Measurements from ENCODE around the gene DYNLT2.

Gene DYNLT2, protein sequence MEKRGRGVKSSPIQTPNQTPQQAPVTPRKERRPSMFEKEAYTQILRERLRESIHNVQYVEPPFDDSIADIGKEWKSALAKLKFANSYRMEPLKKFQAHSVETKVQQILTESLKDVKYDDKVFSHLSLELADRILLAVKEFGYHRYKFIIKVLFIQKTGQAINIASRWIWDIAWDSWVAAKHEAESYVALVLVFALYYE

GRCh38 chr6:169751242-169752073 lies at the start of gene DYNLT2, which contains the start of gene ERMARD:
Gene DYNLT2, minus strand, starts transcription at chr6:169751572. Its CDS starts 114 bp downstream, at chr6:169751458.
Gene ERMARD, plus strand, starts transcription at chr6:169751622. Its CDS starts 36 bp downstream, at chr6:169751658.
- DNase-seq = peak; percentile 85 to 90

DNA sequence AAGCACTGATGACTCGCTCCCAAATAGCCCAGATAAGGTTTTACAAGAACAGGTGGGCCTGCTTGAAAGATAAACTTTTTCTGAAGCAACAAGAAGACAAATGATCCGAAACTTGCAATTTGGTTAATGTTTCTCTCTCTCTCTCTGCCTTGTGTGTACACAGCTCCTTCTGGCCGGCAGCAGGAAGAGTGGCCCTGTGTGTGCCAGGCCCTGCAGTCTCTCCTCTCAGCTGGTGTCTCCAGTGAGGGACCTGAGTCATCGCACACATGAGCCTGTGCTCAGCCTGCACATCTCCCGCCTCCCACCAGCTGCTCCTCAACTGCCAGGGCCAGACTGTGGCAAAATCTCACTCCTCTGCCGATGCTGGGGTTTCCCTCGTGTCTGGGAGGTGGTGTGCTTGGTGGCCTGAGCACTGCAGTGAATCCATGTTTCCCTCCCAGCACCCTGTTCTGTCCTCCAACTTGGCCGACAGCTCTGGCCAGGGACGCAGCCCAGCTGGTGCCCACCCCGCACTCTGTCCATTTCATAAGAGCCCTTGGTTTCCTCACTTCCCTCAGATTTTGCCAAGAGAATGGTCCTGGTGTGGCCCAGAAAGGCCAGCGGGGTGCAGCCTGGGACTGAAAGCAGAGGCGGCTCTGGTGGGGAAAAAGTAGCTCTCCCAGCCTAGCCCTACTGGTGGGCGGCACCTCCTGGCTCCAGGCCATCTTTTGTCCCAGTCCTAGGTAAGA lies 49.5 kb upstream of the DYNLT2 start:
- DNase-seq = no peak

- no peak for DNase-seq
Observed at GRCh38 chr6:169800116-169800667, 48.8 kb upstream of the DYNLT2 start.

GRCh38 chr6:169799474-169799926 lies 48.1 kb upstream of the DYNLT2 start:
- DNase-seq = no peak

DNA sequence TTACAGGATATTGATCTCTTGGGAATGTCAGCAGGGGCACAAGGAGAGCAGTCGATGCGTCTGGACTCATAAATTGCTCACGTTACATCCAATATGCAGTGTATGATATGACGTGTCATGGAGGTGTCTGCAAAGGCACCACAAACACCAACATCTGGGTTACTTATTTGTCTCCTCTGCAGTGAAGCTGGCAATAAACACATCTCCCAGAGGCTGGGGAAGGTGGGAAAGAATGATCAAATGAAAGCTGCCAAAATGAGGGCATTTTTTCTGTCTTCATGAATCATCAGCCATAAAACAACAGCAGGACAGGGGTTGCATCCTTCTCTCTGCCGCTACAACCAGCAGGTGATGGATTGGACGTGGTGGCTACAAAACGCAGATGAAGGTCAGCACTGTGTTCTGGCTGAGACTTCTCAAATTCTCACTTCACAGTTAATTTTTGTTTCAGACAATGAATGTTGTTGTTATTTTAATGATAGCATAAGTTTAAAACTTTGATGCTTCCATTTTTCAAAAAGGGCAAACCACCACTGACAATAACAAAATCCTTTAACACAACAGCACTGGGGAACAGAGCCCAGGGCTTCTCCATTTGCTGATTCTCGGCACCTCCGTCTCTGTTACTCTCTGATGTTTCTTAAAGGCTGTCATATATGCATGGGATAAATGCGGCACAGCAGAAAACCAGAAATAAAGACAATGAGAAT lies 47.5 kb upstream of the DYNLT2 start:
- DNase-seq = no peak

DNA sequence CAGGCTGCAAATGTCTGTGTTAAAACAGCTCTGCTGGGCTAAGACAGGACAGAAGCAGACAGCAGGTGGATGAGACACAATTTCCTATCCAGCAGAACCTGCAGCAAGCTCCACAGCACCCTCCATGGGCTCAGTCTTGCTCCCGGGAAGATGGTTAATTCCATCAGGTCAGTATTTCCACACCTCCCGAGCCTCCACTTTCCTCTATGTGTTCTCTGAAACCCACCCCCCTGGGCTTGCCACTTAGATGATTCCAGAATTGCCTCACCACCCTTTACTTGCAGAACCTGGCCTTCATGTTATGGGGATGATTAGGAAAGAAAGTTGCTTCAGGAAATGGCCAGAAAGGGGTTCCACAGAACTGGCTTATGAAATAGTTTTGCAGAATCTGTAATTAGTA lies 43.8 kb upstream of the DYNLT2 start:
- peak; percentile 74 to 84 for DNase-seq

DNA sequence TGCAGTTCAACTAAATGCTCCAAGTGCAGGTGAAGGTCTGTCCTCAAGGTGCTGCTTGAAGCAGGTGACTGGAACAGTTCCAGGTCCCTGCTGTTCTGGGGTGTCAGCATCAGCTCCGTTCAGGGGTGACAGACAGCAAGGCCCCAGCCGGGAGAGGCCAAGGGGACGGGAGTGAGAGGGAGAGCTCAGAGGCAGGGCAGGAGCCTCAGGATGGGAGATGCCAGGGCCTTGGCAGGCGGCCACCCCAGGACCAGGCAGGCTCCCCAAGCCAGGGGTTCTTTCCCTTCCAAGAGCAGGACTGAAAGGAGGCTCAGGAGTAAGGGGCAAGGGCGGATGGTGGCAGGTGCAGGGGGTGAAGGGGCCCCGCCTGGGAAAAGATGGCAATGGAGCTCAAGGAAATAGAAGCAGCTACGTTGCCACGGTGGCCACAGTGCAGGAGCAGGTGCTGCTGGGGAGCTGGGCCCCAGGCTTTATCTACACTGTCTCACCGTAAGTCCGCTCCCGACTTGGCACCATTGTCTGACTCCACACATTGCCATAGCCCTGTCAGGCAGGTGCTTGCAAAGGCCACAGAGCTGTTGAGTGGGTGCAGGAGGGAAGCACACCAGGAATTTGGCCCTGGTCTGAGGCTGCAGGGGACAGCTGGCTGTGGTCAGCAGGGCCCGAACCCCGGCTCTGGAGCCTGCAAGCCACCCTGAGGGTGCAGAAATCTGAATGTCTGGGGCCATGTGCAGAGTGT lies 43.1 kb upstream of the DYNLT2 start:
- DNase-seq = no peak

DNA sequence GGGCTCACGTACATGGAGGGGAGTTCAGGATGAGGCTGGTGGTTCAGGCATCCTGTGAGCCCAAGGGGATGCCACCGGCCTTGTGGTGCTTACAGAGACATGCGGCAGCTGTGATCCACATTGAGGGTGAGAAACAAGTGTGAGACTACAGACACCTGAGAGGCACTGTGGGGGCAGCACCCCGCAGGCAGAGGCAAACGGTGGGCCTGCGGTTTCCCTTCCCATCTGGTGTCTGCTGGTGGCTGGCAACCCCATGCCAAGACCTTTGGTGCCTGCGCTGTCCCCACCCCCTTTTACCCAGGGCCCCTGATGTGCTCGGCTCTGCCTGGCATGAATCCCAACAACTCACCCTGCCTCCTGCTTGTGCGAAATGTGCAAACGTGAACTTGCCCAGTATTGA lies 42.0 kb upstream of the DYNLT2 start:
- DNase-seq = no peak

DNA sequence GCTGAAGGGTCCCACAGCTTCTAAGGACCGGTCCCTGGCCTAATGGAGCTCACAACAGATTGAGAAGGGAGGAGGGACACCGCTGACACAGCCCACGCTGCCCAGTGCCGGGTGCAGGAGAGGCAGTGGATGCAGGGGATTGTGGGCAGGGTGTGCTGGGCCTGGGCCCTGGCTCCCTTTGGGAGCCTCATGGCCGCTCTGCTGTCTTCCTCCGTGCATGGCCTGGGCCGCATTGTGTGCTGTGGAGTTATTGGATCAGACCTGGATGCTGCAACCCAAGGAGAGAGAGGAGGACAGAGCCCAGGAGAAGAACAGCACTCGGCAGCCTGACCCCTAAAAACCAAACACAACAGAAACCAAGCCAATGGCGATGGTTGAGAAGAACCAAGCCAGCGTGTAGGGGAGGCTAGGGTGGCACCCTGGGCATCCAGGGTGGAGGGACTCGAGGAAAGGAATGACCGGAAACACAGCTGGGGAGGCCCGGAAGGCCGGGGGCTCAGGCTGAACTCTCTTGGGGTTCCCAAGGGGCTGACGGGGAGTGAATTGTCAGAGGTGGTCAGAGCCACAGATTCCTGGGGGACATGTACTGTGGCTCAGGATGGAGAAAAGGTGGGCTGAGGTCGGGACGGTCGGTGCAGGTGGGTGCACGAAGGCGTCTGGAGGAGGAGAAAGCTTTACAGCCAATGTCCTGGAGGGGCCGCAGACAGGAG lies 41.1 kb upstream of the DYNLT2 start:
- DNase-seq = no peak

DNA sequence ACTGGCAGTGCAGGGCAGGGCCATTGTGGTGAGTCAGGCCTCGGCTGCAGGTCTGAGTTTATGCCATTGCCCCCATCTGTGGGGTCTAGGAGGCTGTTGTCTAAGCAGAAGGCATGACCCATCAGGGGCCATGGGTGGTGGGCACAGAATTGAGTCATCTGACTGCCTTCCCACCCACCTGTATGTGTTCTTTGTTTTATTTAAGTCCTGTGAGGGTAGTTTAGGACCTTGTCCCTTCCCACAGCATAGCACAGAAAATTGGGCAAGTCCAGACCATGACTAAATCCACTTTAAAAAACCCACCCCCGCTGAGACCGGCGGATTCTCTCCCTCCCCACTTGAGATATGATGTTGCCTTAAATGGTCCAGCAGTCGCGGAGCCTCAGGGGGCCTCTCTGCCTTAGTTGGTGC lies 40.4 kb upstream of the DYNLT2 start:
- DNase-seq = no peak

GRCh38 chr6:169789944-169790927 lies 38.9 kb upstream of the DYNLT2 start:
- peak; percentile 74 to 80 for DNase-seq

DNA sequence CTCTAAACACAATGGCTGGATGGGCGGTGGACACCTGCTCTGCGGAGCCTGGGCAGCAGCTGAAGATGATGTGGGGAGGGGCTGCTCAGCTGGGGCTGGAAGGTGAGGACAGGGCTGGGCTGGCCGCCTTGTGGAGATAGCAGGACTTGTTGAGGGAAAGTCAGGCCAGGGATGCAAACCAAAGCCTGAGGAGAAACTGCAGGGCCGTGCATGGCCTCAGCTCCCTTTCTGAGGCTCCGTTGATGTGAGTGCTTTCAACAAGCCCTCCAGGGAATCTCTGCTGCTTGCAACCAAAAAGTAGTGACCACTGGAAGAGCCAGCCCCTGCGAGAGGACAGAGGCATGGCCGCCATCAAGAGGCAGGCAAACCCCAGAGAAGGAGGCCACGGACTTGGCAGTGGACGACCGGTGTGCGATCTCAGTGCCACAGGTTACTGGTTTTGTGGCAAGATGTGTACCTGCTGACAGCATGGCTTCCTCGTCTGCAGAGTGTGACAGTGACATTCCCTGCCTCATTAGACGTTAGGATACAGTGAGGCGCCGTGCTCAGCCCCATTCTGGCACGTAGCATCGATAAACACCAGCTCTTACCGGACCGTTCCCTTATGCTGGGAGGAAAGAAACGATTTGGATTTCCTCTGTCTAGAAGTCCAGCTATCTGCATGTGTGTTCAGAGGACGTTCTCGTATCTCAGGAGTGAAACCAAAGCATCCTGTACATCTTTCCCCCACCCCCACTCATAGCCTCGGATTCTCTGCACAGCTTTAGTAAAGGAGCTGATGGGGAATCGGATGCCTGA lies 38.0 kb upstream of the DYNLT2 start:
- DNase-seq = no peak

DNA sequence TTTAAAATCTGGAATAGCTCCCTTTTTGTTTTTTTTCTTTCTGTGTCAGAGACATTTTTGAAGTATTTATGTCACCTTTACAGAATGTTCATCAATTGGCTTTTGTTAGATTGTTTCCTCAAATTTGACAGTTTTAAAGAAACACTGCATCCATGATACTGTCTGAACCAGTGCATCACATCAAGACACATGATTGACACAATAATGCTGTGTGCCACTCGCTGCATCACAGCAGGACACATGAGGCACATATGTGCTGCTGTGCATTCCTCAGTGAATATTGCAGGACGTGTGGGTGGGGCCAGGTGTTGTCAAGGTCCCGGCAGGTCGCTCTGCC lies 37.4 kb upstream of the DYNLT2 start:
- DNase-seq = no peak

GRCh38 chr6:169787797-169788196 lies 36.4 kb upstream of the DYNLT2 start:
- DNase-seq = no peak

GRCh38 chr6:169786349-169786748 lies 35.0 kb upstream of the DYNLT2 start:
- no peak for DNase-seq

DNA sequence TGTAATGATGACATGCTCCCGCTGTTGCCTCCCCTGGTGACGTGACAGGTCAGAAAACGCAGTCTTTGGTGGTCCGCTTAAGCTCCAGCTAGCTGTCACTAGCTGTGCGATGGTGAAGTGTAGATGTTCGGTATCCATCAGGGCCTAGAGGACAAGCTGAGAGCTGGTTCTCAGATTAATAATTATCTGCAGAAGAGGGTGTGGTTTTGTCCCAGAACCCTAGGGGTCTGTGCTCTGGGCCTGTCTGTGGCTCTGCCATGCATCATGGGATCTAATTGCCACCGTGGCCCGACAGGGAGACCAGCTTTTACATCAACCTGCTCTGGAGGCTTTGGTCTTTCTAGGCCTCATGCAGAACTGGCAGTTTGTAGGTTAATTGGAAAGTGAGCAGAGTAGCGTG lies 34.2 kb upstream of the DYNLT2 start:
- no peak for DNase-seq

DNA sequence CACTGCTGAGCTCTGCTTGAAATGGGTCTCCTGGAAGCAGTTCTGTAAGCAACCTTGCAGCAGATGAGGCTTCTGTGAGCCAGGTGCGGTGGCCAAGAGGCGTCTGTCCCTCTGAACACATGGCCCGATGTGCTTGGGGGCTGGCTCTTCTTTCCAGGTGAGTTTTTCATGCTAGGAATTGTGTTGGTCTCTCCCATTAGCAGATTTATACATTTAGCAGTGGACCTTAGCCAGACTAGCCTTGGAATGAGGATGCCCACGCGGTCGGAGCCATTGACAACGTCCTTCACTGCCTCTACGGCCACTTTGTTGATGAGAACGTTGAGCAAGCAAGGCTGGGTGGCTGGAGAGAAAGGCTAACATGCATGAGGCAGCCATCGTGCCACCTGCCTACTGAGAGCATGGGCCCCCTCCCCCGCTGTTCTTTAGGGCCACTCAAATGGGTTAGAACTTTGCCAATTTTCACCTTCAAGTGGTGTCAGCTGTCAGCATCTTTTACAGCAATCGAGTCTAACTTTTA lies 33.5 kb upstream of the DYNLT2 start:
- DNase-seq = no peak

DNA sequence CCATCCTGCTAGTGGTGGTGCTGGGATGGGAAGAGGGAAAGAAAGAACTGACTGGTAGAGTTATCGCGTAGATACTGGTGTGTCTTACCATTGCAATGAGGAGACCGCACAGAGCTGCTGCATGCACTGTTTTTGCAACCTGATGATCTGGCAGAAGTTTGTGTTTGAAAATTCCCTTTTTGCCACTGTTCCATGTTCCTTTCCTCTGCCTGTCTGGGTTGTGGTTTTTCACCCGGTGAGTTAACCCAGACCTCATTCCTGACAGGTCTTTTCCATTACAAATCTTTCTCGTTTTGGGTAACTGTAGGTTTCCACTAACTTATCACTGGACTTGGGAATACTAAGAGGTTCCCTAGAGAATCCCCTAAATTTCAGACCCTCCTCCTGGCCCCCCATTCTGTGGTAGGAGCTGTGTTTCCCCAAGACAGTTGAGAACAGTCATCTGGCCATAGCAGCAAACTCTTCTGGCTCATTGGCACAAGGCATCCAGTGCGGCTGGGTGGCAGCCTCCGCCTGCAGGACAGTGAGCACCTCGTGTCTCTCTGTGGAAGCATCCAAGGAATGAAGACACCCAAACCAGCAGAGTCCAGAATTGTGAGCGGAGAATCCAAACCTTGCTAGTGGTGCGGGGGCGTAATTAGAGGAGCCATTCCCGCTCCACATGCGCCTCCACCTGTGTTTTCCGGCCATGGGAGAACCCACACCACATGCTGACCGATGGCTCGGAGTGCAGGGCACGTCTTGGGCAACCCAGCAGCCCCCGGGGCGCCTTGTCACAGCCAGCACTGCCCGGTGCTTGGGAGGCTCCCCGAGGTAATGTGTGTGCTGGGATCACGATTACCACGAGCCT lies 32.8 kb upstream of the DYNLT2 start:
- no peak for DNase-seq
